ENCODE data around the gene GABBR2. TPM values are rescaled to one million over a fixed set of nuclear protein-coding genes. Genes with fewer than 3 reads are reported as not detected.

The GABBR2 gene
- total RNA-seq = not detected

- no peak for TF ChIP-seq CTCF (IDR thresholded peaks at IDR 0.05)
- DNase-seq (ENCODE audit: low spot score) = no peak
- peak; percentile 33 for ATAC-seq (ENCODE audit: low FRiP score)
These were observed at the start of gene GABBR2 for GRCh38 chr9:98708933-98709911. TSS of gene GABBR2 (minus strand) at chr9:98708935. CDS start at chr9:98708737, 198 bp downstream.

DNA sequence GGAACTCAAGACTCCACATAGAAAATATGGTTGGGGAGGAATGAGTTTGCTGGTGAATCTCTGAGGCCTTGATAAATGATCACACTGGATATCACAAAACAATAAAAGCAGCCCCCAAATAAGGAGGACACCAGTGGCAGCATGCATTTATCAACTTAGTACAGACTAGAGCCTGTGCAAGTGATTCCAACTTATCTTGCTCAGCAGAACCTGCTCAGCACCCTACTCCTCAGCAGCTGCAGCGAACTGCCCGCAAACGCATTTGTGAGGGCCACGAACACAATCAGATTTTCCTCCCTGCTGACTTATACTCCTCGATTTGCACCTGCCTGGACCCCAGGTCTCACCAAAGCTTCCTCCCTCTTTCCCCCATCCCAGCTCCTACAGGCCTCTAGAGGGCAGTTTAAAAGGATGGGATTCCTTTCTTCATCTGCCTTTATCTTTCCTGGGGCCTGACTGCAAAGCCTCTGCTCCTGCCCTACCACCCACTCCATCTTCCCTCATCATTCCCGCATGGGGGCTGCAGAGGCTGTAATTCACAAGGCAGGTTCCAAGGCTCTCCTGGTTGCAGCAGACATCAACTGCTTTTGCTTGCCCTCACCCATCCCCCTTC lies 46.4 kb upstream of the GABBR2 start:
- ATAC-seq (ENCODE audit: low FRiP score) (no peak), DNase-seq (ENCODE audit: low spot score) (no peak)
- TF ChIP-seq CTCF (IDR thresholded peaks at IDR 0.05) = no peak

DNA sequence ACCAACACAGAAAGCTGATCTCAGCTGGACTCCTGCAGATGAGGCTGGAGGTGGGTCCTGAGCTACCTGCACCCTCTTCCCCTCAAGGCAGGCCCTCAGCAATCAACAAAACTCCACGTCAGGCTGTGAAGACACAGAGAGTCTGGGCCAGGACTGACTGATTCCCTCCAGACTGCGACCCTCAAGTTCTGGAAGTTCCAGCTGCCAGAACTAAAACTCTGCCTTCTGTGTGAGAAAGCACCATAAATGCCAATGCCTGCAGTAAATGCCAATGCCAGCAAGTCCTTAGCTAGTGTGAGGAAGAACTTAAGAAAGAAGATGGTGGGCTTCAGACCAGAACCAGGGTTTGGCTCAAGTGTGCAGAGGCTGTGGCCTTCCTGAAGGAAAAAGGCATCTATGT lies 42.5 kb upstream of the GABBR2 start:
- ATAC-seq (ENCODE audit: low FRiP score) (no peak), DNase-seq (ENCODE audit: low spot score) (no peak)
- no peak for TF ChIP-seq CTCF (IDR thresholded peaks at IDR 0.05)

- DNase-seq (ENCODE audit: low spot score) (no peak), ATAC-seq (ENCODE audit: low FRiP score) (no peak)
- TF ChIP-seq CTCF (IDR thresholded peaks at IDR 0.05) = no peak
These were observed 41.8 kb upstream of the GABBR2 start for GRCh38 chr9:98750364-98751060.

DNA sequence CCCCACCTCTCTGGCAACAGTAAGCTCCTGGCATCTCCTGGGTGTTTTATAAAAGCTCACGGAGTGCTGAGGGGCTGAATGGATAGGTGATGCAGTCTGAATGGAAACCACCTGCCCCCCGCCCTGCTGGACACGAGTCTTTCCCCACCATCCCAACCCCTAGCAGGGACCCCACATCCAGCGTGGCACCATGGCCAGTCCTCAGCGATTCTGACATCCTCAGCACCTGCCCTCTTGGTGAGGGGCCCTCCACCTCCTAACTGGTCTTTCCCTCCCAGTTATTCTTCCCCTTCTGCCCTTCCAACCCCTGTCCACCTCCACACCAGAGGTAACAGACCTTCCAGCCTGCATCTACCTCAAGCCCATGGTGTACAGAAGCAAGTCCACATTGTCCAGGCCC lies 38.7 kb upstream of the GABBR2 start:
- DNase-seq (ENCODE audit: low spot score) (no peak), ATAC-seq (ENCODE audit: low FRiP score) (no peak)
- no peak for TF ChIP-seq CTCF (IDR thresholded peaks at IDR 0.05)

GRCh38 chr9:98745470-98745869 lies 36.7 kb upstream of the GABBR2 start:
- ATAC-seq (ENCODE audit: low FRiP score) = no peak
- no peak for DNase-seq (ENCODE audit: low spot score)
- TF ChIP-seq CTCF (IDR thresholded peaks at IDR 0.05) = no peak

All from omental fat pad (tissue), 4 donors.